KBM-7 (cell line): ENCODE measurements around the gene IQGAP1.

Experiments
- DNase-seq: peaks from one replicate; pipeline ENCODE4 v3.0.0-alpha.2; 2015
- in situ Hi-C: fragments of 300-500 bp; cut with MboI; formaldehyde crosslinking; loops from 2 replicates; pipeline ENCODE4 v1.14.3; 2020; ENCODE audit warnings: low sequenced_read_pairs, low pct_unique_long_range_greater_than_20kb, mixed read lengths

The IQGAP1 gene

DNA sequence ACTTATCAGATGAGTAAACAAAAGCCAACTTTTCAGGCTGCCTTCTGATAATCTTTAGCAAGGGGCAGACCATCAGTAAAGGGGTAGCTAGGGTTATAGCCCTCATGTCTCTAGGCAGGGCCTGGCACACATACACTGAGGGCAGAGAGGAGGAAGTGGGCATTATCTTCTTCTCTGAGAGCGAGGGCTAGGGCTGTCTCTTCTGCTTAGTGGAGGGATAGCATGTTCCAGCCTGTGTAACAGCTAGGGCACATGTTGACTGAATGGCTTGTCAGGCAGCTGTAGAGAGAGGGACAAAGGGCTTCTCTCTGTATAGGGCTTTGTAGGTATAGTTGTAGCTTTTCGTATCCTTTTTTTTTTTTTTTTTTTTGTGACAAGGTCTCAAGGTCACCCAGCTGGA, 159.5 kb downstream of the IQGAP1 start:
- DNase-seq, result no peak
- in situ Hi-C loops, result no loop called here

DNA sequence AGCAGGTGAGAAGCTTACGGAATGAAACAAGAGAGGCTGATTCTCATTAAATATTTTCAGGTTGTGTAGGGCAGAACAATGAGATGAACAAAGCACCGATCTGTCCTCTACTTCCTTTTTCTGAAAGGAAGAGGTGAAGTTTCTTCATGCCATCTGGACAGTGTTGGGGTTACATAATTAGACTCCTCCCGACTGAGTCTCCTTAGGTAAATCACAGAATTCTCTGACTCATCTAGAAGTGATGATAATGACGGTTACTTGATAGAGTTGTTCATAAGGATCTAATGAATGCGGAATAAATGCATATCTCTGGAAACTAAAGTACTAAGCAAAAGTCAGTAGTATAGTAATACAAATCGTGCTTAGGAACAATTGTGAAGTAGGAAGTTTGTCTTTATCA, 162.9 kb downstream of the IQGAP1 start:
- in situ Hi-C loops, result no loop called here
- DNase-seq, result peak; percentile 61
